Measurements from ENCODE around the gene DNAJB13. TPM values are rescaled to one million over a fixed set of nuclear protein-coding genes. Genes with fewer than 3 reads are reported as not detected.
"Not testable (repeated sequence)": the region's sequence is repeated elsewhere in the genome, so short reads cannot be mapped to it uniquely, and the experiment has no call there.

The DNAJB13 gene
- total RNA-seq, 1 donor from 2014 or later: 1.2 TPM

- H3K27ac ChIP-seq (ENCODE audit: low read depth, low read length): no peak overlapping the region
- H3K9ac ChIP-seq (ENCODE audit: low read length): no peak overlapping the region
- H3K9me3 ChIP-seq (ENCODE audit: insufficient read depth, low read depth, low read length): no peaks in the 10 kb centered on the region
- no peak overlapping the region for H3K4me2 ChIP-seq (ENCODE audit: low read length)
- Mint-ChIP-seq H3K9me3 (ENCODE audit: unreplicated experiment) (peaks cover 2% of the 10 kb centered on the region), H3K36me3 (ENCODE audit: low read depth, unreplicated experiment) (peaks cover 9% of the 10 kb centered on the region), H3K4me3 (ENCODE audit: unreplicated experiment) (no peak overlapping the region), H3K27me3 (ENCODE audit: low read depth, unreplicated experiment) (no peaks in the 10 kb centered on the region), H3K4me1 (ENCODE audit: low read depth, unreplicated experiment) (no peaks in the 10 kb centered on the region), H3K27ac (ENCODE audit: unreplicated experiment) (no peak overlapping the region)
- TF ChIP-seq EZH2 (IDR thresholded peaks at IDR 0.05; ENCODE audit: insufficient read depth, low read length) (no peak), CTCF (IDR thresholded peaks at IDR 0.05; ENCODE audit: insufficient read depth, low read depth, low read length) (peak; percentile 43)
- FAIRE-seq: peak; percentile 23
- no peaks in the 10 kb centered on the region for H3K79me2 ChIP-seq (ENCODE audit: insufficient read depth, low read length)
- H3K27me3 ChIP-seq (ENCODE audit: insufficient read depth, low read length): no peaks in the 10 kb centered on the region
- peak overlapping the region; percentile 54 for H2AFZ ChIP-seq (ENCODE audit: low read depth, low read length)
- H3K4me3 ChIP-seq (ENCODE audit: insufficient read depth, low read depth, low read length): no peak overlapping the region
- DNase-seq (ENCODE audit: low read depth): peak; percentile 65
- H3K4me1 ChIP-seq (ENCODE audit: insufficient read depth, low read length): no peaks in the 10 kb centered on the region
- H3K36me3 ChIP-seq (ENCODE audit: insufficient read depth, low read length): peaks cover 12% of the 10 kb centered on the region
- no peaks in the 10 kb centered on the region for H4K20me1 ChIP-seq (ENCODE audit: insufficient read depth, low read length)
Measured at GRCh38 chr11:73931039-73931645, 19.7 kb upstream of the DNAJB13 start.

- H3K9me3 Mint-ChIP-seq (ENCODE audit: unreplicated experiment): peaks cover 2% of the 10 kb centered on the region
- no peak overlapping the region for H3K4me3 ChIP-seq (ENCODE audit: insufficient read depth, low read depth, low read length)
- TF ChIP-seq CTCF (IDR thresholded peaks at IDR 0.05; ENCODE audit: insufficient read depth, low read depth, low read length) (no peak), EZH2 (IDR thresholded peaks at IDR 0.05; ENCODE audit: insufficient read depth, low read length) (no peak)
- H3K9me3 ChIP-seq (ENCODE audit: insufficient read depth, low read depth, low read length): no peaks in the 10 kb centered on the region
- H3K4me1 Mint-ChIP-seq (ENCODE audit: low read depth, unreplicated experiment): no peaks in the 10 kb centered on the region
- H3K4me1 ChIP-seq (ENCODE audit: insufficient read depth, low read length): no peaks in the 10 kb centered on the region
- H3K27me3 Mint-ChIP-seq (ENCODE audit: low read depth, unreplicated experiment): no peaks in the 10 kb centered on the region
- no peak overlapping the region for H3K27ac Mint-ChIP-seq (ENCODE audit: unreplicated experiment)
- H3K4me3 Mint-ChIP-seq (ENCODE audit: unreplicated experiment): no peak overlapping the region
- DNase-seq (ENCODE audit: low read depth) (no peak), FAIRE-seq (no peak)
- H2AFZ ChIP-seq (ENCODE audit: low read depth, low read length): no peak overlapping the region
- H3K79me2 ChIP-seq (ENCODE audit: insufficient read depth, low read length): no peaks in the 10 kb centered on the region
- peaks cover 9% of the 10 kb centered on the region for H3K36me3 Mint-ChIP-seq (ENCODE audit: low read depth, unreplicated experiment)
- no peaks in the 10 kb centered on the region for H3K27me3 ChIP-seq (ENCODE audit: insufficient read depth, low read length)
- H3K27ac ChIP-seq (ENCODE audit: low read depth, low read length): no peak overlapping the region
- no peak overlapping the region for H3K9ac ChIP-seq (ENCODE audit: low read length)
- no peak overlapping the region for H3K4me2 ChIP-seq (ENCODE audit: low read length)
- peaks cover 9% of the 10 kb centered on the region for H3K36me3 ChIP-seq (ENCODE audit: insufficient read depth, low read length)
- no peaks in the 10 kb centered on the region for H4K20me1 ChIP-seq (ENCODE audit: insufficient read depth, low read length)
Measured at GRCh38 chr11:73931951-73932350, 18.9 kb upstream of the DNAJB13 start.

- H3K27ac ChIP-seq (ENCODE audit: low read depth, low read length): no peak overlapping the region
- no peak overlapping the region for H3K9ac ChIP-seq (ENCODE audit: low read length)
- H2AFZ ChIP-seq (ENCODE audit: low read depth, low read length): no peak overlapping the region
- no peaks in the 10 kb centered on the region for H3K4me1 ChIP-seq (ENCODE audit: insufficient read depth, low read length)
- Mint-ChIP-seq H3K4me1 (ENCODE audit: low read depth, unreplicated experiment) (no peaks in the 10 kb centered on the region), H3K4me3 (ENCODE audit: unreplicated experiment) (no peak overlapping the region), H3K9me3 (ENCODE audit: unreplicated experiment) (no peaks in the 10 kb centered on the region), H3K27me3 (ENCODE audit: low read depth, unreplicated experiment) (no peaks in the 10 kb centered on the region), H3K27ac (ENCODE audit: unreplicated experiment) (no peak overlapping the region), H3K36me3 (ENCODE audit: low read depth, unreplicated experiment) (peaks cover 5% of the 10 kb centered on the region)
- TF ChIP-seq EZH2 (IDR thresholded peaks at IDR 0.05; ENCODE audit: insufficient read depth, low read length) (no peak), CTCF (IDR thresholded peaks at IDR 0.05; ENCODE audit: insufficient read depth, low read depth, low read length) (no peak)
- no peaks in the 10 kb centered on the region for H3K9me3 ChIP-seq (ENCODE audit: insufficient read depth, low read depth, low read length)
- FAIRE-seq (no peak), DNase-seq (ENCODE audit: low read depth) (no peak)
- H4K20me1 ChIP-seq (ENCODE audit: insufficient read depth, low read length): no peaks in the 10 kb centered on the region
- no peaks in the 10 kb centered on the region for H3K27me3 ChIP-seq (ENCODE audit: insufficient read depth, low read length)
- no peak overlapping the region for H3K4me3 ChIP-seq (ENCODE audit: insufficient read depth, low read depth, low read length)
- no peak overlapping the region for H3K4me2 ChIP-seq (ENCODE audit: low read length)
- H3K36me3 ChIP-seq (ENCODE audit: insufficient read depth, low read length): peaks cover under 1% of the 10 kb centered on the region
- H3K79me2 ChIP-seq (ENCODE audit: insufficient read depth, low read length): no peaks in the 10 kb centered on the region
Measured at GRCh38 chr11:73932781-73933180, 18.0 kb upstream of the DNAJB13 start.

GRCh38 chr11:73936047-73936446, 14.8 kb upstream of the DNAJB13 start:
- H3K36me3 Mint-ChIP-seq (ENCODE audit: low read depth, unreplicated experiment); H3K4me3 ChIP-seq (ENCODE audit: insufficient read depth, low read depth, low read length); H4K20me1 ChIP-seq (ENCODE audit: insufficient read depth, low read length); H3K27me3 ChIP-seq (ENCODE audit: insufficient read depth, low read length); H3K79me2 ChIP-seq (ENCODE audit: insufficient read depth, low read length); H3K4me3 Mint-ChIP-seq (ENCODE audit: unreplicated experiment); H3K4me2 ChIP-seq (ENCODE audit: low read length); H3K36me3 ChIP-seq (ENCODE audit: insufficient read depth, low read length); H3K9ac ChIP-seq (ENCODE audit: low read length); H2AFZ ChIP-seq (ENCODE audit: low read depth, low read length); H3K27ac Mint-ChIP-seq (ENCODE audit: unreplicated experiment); H3K4me1 ChIP-seq (ENCODE audit: insufficient read depth, low read length); H3K27ac ChIP-seq (ENCODE audit: low read depth, low read length); H3K9me3 ChIP-seq (ENCODE audit: insufficient read depth, low read depth, low read length); H3K27me3 Mint-ChIP-seq (ENCODE audit: low read depth, unreplicated experiment); DNase-seq (ENCODE audit: low read depth); FAIRE-seq; H3K4me1 Mint-ChIP-seq (ENCODE audit: low read depth, unreplicated experiment): not testable (repeated sequence)
- H3K9me3 Mint-ChIP-seq (ENCODE audit: unreplicated experiment): peaks cover 11% of the 10 kb centered on the region
